Stimulated activated CD4-positive, alpha-beta T cell treated with anti-CD3 and anti-CD28 coated beads, TNF-alpha, amount 100 ng/mL, for 48 hours (primary cell): ENCODE results near the gene LHCGR.

Experiments
- DNase-seq, 3 donors: peaks; one replicate each; pipeline ENCODE4 v3.0.0-alpha.2; 2020; ENCODE audit warnings: low read depth in 3 of 3

LHCGR gene

DNA sequence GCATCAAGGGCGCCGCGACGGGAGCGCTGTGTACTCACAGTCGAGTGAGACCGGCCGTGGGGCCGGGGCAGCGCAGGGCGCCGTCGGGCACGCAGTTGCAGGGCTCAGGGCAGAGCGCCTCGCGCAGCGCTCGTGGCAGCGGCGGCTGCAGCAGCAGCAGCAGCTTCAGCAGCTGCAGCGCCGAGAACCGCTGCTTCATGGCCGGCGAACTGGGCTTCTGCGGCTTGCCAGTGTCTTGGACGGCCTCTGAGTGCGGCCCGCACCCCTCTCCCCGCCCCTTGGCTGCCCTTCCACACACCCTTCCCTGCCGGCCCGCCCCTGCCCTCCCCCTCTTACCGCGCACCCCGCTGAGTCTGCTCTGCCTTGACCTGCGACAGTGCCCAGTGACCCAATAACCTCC is at the start of gene LHCGR:
Gene LHCGR, minus strand, starts transcription at position 252 of the 400 bp plus-strand sequence. Its CDS starts 53 bp downstream, at position 199.
- no peak for DNase-seq

DNA sequence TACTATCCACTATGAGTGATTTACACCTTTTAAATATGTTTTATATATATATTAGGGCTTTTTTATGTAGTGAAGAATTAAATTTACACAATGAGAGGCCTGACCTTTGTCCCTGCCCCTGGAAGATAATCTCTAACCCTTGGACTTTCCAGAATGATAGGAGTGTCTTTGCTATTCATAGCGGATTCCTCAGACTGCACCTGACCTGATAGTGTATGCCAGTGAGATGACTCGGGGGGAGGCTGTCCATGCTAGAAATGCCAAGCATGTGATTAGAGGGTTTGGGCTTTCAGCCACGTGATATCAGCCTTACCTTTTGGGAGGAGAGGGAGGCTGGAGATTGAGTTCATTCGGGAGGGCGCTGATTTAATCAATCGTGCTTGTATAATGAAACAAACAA is 44.1 kb upstream of the LHCGR start:
- DNase-seq: no peak

DNA sequence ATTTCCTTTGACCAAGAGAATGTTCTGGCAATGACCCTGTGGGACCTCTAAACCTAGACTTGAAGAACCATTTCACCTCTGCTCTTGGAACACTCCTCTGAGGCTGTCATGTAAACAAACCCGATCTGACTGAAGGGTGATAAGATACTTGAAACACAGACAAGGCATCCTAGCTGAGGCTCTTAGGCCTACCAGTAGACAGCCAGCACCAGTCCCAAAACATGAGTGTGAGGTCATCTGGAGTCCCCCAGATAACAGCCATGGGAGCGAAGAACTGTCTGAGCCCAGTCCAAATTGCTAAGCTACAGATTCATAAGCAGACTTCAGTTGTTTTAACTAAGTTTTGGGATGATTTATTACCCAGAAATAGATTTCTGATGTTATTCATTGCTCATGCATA is 39.5 kb upstream of the LHCGR start:
- no peak for DNase-seq

DNA sequence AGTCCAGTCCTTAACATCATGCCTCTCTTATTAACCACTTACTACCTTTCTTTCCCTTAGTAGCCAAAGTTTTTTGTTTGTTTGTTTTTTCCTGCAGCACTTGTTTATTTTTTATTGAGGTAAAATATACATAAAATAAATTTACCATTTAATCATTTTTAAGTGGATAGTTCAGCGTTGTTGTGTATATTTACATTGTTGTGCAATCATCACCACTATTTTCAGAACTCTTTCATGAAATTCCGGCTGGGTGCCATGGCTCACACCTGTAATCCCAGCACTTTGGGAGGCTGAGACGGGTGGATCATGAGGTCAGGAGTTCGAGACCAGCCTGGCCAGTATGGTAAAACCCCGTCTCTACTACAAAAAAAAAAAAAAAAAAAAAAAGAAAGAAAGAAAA is 38.1 kb upstream of the LHCGR start:
- DNase-seq: no peak

DNA sequence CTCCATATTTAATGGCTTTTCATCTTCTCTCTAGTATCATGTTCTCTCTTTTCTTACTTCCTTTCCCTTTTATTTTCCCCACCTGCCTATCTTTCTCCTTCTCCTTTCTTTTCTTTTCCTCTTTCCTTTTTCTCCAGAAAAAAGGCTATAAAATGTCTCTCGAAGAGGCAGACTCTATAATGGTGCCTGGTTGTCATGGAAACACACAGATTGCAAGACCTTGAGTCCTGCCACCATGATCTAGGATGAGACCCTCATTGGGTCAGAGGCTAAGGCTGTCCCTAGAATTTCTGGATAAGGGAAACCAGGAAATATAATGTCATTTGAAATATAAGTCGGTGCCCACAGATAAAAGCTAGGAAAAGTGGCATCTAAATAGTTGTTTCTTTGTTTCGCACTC is 36.5 kb upstream of the LHCGR start:
- no peak for DNase-seq

DNA sequence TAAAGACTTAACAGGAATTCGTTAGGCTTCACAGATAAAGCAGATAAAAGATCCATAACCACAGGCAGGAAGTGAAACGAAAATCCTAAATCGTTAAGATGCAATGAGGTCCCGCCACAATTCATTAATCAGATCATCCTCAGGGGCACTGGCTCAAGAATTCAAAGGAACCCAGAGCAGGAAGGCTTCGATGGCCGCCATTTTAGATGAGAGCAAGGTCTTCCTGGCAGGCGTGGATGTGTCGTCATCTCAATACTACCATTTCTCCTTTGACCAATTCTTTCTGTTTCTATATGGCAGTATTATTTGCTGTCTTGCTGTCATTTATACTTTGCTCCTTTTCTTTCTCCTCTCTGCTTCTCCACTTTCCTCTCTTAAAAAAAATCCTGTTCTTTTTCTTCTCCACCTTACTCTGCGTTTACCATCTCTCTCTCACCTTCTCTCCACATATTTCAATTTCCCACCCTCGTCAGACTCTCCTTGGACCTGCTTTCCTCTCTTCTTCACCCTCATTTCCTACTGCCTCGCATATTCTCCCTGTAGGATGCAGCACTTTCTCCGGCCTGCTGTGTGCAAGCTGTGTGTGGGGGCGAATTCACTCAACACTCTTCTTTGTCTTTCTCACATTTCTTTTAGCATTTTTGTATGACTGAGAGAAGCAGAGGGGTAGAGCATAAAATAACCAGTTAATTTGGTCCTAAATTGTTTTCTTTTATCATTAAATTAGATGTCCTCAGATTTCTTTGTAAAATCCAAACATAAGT is 35.1 kb upstream of the LHCGR start:
- DNase-seq: no peak

DNA sequence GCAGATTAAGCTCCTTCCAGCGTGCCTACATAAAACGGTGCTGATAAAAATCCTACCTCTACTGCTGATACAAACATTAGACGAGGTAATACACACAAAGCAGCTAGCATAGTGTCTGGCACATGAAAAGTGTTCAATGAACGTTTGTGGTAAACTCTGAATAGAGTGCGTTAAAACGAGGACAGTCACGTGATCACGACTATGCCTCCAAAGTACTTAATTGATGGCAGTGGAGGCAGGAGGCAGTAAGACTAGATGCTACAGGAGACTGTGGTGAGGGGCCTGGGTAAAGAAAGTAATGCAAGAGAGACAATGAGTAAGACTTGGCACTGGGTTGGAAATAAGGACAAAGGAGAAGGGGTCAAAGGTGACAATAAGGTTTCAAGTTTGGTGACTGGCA is 32.1 kb upstream of the LHCGR start:
- no peak for DNase-seq

DNA sequence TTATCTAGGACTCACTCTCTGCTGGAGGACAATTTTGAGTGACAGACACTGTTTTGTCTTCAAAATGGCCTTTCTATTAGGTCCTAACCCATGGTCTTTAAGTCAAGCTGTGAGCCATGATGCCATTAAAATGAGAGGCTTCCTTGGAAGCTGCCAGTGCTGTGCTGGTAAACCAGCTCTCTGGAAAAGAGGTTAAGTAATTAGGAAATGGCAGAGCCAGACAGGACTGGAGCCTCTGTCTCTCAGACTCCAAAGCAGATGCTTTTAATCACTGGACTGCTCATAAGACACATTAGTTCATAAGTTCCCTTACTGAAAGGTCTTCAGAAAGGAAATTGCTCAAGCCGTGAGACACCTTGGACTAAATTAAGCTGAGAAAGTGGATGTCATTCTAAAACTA is 25.8 kb upstream of the LHCGR start:
- no peak for DNase-seq

DNA sequence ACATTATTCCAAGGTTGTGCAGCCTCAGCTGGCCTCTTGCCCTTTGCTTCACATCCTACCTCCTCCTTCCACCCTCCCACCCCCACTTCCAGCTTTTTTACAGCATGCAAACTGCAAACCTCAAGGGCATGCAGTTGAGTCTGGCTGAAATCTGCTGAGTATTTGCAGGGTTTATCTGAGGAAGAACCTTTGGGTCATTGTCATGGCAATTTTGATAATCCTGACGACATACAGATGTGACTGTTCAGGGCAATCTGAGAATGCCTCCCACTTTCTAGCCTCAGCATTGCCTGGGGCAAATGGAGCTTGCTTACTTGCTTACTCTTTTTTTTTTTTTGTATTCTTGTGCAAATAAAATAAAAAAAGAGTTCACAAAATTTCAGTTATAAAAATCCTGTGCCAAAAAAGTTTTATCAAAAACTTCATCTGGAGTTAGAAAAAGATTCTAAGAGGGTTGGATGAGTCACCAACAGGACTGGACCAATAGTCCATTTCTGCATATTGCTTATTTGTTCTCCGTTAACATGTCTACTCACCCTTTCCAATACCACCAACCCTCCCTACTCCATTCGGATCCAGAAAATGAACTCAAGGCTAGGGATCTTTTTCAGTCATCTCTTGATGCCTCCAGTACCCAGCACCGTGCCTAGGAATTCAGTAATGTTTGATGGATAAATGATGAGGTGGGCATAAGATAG is 23.6 kb upstream of the LHCGR start:
- DNase-seq: no peak

DNA sequence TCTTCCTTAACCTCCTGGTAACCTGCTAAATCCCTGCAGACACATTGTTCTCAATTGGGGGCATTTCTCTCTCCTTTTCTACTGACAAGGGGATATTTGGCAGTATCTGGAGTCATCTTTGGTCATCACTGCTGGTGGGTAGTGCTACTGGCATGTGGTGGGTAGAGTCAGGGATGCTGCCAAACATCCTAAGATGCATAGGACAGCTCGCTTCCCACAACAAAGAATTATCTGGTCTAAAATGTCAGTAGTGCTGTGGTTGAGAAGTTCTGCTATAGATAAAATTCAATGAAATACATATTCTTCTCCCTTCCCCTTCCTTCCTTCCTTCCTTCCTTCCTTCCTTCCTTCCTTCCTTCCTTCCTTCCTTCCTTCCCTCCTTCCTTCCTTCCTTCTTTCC is 18.7 kb upstream of the LHCGR start:
- no peak for DNase-seq

DNA sequence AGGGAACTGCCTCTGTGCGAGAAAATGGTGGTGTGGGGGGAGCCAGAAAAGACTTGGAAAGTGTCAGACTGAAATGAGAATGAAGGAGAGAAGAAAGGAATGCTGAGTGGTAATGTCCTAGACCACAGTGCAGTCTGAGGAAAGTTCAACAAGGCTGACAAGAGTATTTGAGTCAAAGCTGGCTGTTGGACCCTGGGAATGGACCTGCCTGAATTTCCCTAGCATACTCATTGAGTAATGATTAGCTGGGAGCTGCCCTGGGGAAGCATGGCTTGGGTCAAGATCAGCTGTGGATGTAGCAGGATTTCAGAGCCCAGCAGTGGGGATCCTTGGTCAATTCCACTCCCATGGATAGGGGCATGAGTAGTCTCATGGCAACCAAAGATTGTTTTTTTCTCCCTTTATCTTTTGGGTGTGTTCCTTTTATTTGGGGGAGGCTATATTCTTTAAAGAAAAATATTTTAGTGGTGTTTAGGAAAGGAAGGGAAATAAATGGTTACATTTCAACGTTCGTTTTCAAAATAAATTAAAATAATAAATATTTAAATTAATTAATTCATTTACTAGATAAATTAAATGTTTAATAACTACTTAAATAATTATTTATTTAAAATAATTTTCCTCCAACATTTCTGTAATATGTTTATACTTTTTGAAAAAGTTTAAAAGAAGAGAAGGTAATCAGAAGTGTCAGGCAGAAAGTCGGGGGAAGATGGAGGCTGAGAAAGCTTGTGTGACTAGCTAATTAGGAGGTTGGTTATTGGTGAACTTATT is 15.9 kb upstream of the LHCGR start:
- DNase-seq: no peak

DNA sequence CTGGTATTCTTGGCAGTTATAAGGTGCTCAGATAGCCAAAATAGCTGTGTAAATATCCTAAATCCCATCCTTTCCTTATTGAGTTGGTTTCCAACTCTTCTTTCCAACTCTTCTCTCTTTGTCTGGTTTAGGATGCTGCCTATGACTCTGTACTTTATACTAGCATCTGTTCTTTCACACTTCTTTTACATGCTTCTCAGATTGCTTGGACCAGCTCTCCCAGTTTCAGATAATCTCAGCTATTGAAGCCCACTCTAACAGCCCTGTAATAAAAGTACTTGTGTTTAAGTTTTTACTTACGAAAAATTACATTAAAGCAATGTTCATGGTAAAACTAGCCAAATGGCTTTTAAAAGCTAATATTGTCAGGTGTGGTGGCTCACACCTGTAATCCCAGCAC is 14.7 kb upstream of the LHCGR start:
- no peak for DNase-seq

DNA sequence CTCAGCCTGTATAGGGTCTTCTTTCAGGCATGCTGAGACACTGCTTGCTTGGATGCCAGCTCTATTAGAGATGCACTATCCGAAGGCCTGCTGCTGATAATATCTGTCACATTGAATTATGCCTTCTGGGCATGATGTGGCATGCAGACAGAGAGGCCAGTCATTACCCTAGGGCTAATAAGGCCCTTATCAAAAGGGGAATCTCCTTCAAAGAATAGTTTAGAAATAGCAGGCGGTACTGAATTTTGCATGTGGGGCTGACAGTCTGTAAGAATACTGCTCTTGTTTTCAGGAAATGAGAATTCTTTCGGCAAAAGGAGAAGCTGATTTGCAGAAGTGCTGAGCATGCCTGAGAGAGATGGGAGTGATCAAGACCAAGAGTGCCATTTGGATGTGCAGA is 13.1 kb upstream of the LHCGR start:
- DNase-seq: no peak

DNA sequence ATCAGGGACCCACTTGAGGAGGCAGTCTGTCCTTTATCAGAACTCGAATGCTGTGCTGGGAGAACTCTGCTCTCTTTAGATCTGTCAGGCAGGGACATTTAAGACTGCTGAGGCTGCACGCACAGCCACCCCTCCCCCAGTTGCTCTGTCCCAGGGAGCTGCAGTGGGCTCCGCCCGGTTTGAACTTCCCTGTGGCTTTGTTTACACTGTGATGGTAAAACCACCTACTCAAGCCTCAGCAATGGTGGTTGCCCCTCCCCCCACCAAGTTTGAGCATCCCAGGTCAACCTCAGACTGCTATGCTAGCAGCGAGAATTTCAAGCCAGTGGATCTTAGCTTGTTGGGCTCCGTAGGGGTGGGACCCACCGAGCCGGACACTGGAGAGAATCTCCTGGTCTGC is 11.8 kb upstream of the LHCGR start:
- DNase-seq: no peak

DNA sequence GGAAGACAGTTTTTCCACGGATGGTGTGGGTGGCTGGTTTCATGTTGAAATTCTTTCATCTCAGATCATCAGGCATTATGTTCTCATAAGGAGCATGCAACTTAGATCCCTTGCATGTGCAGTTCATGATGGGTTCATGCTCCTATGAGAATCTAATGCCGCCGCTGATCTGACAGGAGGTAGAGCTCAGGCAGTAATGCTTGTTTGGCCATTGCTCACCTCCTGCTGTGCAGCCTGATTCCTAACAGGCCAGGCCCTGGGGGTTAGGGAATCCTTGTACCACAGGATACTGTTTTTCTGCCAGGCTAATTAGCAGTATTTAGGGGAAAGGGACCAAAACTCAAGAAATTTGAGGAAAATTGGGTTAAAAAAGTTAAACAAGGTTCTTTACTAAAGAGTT is 5.3 kb upstream of the LHCGR start:
- DNase-seq: no peak

DNA sequence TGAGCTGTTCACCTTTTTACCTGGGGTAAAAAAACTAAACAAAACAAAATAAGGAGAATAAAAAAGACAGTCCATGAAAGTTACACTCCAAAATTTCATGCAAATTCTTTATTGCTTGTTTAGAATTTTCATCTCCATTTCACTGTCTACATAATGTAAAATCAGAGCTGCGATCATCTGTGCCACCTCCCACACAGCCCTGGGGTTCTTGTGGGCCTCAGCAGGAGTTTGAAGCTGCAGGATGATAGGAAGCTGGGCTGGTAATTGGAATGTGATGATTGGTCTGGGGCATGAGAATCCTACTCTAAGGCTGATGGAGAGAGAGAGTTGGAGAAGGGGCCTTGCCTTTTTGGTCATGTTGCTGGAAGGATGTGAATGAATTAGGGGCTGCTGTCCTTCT is 4.2 kb upstream of the LHCGR start:
- no peak for DNase-seq

DNA sequence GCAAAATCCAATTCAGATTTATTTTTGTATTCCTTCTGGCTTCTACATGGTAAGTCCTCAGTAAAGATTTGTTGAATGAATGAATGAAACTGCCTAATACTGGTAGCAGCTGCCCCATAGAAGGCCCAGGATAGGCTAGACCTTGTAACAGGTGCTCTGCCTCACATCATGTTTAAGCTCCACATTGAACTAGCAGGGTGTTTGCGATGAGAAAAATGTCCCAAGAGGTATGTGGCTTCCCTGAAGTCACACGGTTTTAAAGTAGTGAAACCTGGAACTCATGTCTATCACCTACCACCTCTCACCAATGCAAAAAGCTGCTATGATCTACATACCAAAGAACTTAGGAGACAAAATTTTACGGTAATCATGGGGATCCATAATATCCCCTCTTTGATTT is 765 bp upstream of the LHCGR start:
- DNase-seq: no peak

DNA sequence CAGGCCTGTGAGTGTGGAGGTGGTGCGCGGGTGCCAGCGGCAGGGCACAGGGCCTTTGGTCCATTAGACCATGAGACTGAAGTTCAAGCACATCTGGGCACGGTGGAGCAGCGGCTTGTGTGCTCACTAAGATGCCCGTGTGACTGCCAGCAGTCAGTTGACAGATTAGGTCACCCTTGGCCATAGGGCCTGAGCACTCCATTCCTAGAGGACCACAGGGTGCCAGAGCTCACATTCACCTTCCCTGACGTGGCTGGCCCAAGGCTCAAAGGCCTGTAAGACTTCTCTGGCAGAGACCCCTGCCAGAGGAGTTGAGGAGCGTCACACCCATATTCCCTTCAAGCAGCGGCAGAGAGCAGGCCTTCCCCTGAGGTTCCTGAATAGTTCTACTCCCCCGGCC is 650 bp downstream of the LHCGR start:
- DNase-seq: no peak

DNA sequence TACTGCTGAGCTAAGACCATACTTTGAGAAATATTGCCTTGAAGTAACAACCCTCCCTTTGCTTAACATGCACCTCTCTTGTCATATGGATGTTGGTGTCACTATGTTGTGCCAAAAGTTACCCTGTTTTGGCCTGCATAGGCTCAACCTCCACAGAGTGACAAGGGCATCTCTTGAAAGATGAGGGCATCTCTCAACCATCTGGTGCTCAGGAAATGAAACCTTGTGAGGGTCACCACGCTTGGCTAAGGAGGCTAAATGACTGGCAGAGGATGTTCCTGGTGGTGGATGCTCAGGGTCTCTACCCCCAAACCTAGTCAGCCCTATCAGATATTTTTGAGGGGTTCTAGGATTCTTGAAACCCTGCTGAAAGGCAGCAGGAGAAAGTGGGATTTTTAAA is 2.3 kb downstream of the LHCGR start:
- no peak for DNase-seq

DNA sequence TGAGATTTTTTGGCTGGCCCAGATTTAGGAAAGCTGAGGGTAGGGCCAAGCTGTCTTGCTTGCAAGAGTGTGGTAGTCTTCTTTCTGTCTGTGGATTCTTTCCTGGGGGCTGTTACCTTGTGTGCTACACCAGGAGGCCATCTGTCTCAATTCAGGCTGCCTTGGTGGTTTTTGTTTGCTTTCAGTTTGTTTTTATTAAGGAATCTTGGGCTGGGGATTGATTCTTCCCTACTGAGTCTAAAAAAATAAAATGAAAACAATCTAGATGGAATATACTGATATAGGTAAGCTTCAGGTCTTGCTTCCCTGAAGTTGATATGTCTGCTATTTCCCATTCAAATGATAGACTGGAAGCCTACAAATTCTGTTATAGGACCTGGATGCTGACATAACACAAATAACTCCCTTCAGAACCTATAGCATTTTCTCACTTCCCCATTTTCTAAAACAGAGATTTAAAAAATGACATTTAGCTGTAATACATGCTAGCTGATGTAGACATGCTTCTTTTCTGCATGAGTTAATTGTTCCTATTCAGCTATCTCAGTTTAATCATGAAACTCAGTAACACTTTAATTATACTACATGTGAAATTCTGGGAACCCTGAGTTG is 5.3 kb downstream of the LHCGR start:
- no peak for DNase-seq

DNA sequence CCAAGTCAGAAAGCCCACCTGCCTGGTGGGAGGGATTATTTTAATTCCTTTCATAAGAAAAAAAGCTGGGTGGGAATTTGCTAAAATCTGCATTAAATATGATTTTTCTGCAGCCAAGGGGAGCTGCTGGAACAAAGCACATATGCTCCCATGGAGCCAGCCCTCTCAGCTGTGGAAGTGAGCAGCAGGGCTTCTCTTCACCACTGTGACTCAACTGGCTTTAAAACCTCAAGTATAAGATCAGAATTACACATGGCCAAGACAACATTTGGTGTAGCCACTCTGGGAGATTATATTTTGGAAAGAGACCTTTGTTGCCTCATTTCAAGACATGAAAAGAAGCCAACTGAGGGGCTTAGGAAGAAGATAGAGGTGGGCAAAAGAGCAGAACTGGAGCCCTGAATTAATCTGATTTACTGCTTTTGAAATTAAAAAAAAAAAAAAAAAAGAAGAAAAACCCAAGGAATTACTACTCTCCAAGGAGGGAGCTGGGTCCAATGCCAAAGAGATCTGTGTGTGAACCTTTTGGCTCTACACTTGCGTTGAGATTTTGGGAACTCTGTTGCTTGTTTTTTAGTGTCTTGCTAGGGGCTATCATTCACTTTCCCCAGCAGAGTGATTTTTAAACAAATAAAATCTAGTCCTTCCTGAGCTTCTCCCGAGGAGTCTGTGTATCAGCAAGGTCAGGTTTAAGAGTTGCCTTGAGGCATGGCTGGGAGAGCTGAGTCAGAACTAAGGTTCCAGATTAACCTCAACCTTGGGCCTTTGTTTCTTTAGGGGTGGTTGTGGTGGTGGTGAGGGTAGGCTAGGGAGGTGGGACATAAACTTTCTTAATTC is 6.0 kb downstream of the LHCGR start:
- no peak for DNase-seq

DNA sequence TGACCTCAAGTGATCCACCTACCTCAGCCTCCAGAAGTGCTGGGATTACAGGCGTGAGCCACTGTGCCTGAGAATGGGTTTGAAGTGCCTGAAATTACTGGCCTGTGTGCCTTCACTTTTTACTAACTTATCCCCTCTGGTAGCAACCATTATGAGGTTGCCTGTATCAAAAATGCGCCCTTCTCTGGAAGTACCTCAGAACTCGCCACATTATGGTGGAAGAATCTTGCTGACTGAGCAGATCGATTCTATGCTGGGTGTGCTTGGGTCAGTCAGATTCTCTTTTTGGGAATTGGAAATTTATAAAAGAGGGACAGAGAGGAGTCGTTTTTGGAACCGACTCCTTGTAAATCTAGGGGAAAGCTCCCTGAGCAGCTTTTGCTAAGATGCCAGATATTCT is 8.2 kb downstream of the LHCGR start:
- no peak for DNase-seq
